Adrenal gland (tissue), 5 donors: Measurements from ENCODE around the gene ANP32D.
"Not testable (repeated sequence)": the region's sequence is repeated elsewhere in the genome, so short reads cannot be mapped to it uniquely, and the experiment has no call there.

Experiments
- POLR2A ChIP-seq, 2 donors: fragments of 450-650 bp; IDR thresholded peaks; one replicate each; pipeline ENCODE4 v1.6.1; 2017; ENCODE audit warnings: antibody characterized with exemption in 2 of 2, mild to moderate bottlenecking in 2 of 2, moderate library complexity in 1 of 2
- TF ChIP-seq, protein P1 (sequence below), 6 experiments: fragments of 450-650 bp in 4 of 6; fragments of 200-600 bp in 2 of 6; sonication (generic) in 1 of 6; IDR thresholded peaks; 1 replicate in 5 of 6; 2 replicates in 1 of 6; pipeline versions ENCODE4 v1.5.1 to v1.8.0; 2016 to 2021; ENCODE audit warnings: antibody characterized with exemption in 6 of 6, mild to moderate bottlenecking in 2 of 6, moderate library complexity in 1 of 6
- donor health status: DM: no; HTN: no; CAD: no.

DNA sequence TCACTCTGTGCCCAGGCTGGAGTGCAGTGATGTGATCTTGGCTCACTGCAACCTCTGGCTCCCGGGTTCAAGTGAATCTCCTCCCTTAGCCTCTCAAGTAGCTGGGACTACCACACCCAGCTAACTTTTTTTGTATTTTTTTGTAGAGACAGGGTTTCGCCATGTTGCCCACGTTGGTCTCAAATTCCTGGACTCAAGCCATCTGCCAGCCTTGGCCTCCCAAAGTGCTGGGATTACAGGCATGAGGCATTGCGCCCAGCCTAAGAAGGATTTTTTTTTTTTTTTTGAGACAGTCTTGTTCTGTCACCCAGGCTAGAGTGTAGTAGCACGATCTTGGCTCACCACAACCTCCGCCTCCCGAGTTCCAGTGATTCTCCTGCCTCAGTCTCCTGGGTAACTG is 17.1 kb downstream of the ANP32D start:
- TF ChIP-seq POLR2A (IDR thresholded peaks at IDR 0.05), result not testable (repeated sequence)
- TF ChIP-seq, protein P1, sequence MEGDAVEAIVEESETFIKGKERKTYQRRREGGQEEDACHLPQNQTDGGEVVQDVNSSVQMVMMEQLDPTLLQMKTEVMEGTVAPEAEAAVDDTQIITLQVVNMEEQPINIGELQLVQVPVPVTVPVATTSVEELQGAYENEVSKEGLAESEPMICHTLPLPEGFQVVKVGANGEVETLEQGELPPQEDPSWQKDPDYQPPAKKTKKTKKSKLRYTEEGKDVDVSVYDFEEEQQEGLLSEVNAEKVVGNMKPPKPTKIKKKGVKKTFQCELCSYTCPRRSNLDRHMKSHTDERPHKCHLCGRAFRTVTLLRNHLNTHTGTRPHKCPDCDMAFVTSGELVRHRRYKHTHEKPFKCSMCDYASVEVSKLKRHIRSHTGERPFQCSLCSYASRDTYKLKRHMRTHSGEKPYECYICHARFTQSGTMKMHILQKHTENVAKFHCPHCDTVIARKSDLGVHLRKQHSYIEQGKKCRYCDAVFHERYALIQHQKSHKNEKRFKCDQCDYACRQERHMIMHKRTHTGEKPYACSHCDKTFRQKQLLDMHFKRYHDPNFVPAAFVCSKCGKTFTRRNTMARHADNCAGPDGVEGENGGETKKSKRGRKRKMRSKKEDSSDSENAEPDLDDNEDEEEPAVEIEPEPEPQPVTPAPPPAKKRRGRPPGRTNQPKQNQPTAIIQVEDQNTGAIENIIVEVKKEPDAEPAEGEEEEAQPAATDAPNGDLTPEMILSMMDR (IDR thresholded peaks at IDR 0.05), result not testable (repeated sequence)
